ENCODE results near the gene CMTM4. TPM values are rescaled to one million over a fixed set of nuclear protein-coding genes. Genes with fewer than 3 reads are reported as not detected.

The CMTM4 gene
- total and polyA plus RNA-seq, 2 of the 4 experiments (the other 2 are of a cell fraction) = 9.0 to 14.5 TPM

GRCh38 chr16:66741950-66742808, 45.6 kb upstream of the CMTM4 start (continued):
- no peak for TF ChIP-seq RFX5 (IDR thresholded peaks at IDR 0.05; ENCODE audit: low read depth, low read length)
- no peak for TF ChIP-seq CEBPB (IDR thresholded peaks at IDR 0.05; ENCODE audit: low read depth, low read length)
- no peak for TF ChIP-seq MAZ (IDR thresholded peaks at IDR 0.05; ENCODE audit: borderline replicate concordance, low read depth, low read length)

Measured in IMR-90 (cell line).